H1 (cell line): ENCODE measurements around the gene ANP32A. TPM values are rescaled to one million over a fixed set of nuclear protein-coding genes. Genes with fewer than 3 reads are reported as not detected.

ENCODE experiments used
- CTBP2 ChIP-seq: IDR thresholded peaks from 2 replicates; pipeline ENCODE4 v1.7.0; 2011; ENCODE audit warnings: borderline replicate concordance, mild to moderate bottlenecking, moderate library complexity, mixed read lengths, low read length; ENCODE audit not compliant: insufficient read depth, insufficient read length
- POLR2AphosphoS5 ChIP-seq: IDR thresholded peaks from 2 replicates; pipeline ENCODE4 v1.6.1; 2011; ENCODE audit warnings: low read depth, low read length
- SAP30 ChIP-seq: fragments of 300-600 bp; sonication (generic); IDR thresholded peaks from 2 replicates; pipeline ENCODE4 v1.7.1; 2012; ENCODE audit warnings: low read length, moderate library complexity, mild to moderate bottlenecking, inconsistent platforms; ENCODE audit not compliant: insufficient read depth, insufficient replicate concordance
- TAF1 ChIP-seq: IDR thresholded peaks from 2 replicates; pipeline ENCODE4 v1.6.1; 2011; ENCODE audit warnings: mild to moderate bottlenecking, low read depth, low read length
- polyA plus RNA-seq, 7 experiments: library from polyadenylated mRNA; depleted of rRNA in 3 of 7; stranded (reverse) in 5 of 7; unstranded in 2 of 7; fragments of >200 nt in 5 of 7; fragments of 200-250 nt in 2 of 7; gene quantifications; 1 replicate in 5 of 7; 2 replicates in 1 of 7; 4 replicates in 1 of 7; pipeline versions ENCODE4 v1.2.1 to v1.2.3, GENCODE V29; 2011 to 2013; ENCODE audit warnings: missing spikeins in 2 of 7, mixed read lengths in 2 of 7
- total RNA-seq: library from RNA; stranded (reverse); fragmentation: NEBNext Ultra II Directional; extraction: Animal tissue kit (Norgen Biotek cat#: 25700); gene quantifications from 2 replicates; pipeline ENCODE4 v1.2.1, GENCODE V29; 2021
- TF ChIP-seq, protein P1 (sequence below): IDR thresholded peaks from 2 replicates; pipeline ENCODE4 v1.6.1; 2011; ENCODE audit warnings: low read length, improper control_type of control experiment

The ANP32A gene
- total and polyA plus RNA-seq, 2 of the 8 experiments (the other 6 are each of a cell fraction or from before 2014, with no cell fraction given): 70.8 to 295 TPM

DNA sequence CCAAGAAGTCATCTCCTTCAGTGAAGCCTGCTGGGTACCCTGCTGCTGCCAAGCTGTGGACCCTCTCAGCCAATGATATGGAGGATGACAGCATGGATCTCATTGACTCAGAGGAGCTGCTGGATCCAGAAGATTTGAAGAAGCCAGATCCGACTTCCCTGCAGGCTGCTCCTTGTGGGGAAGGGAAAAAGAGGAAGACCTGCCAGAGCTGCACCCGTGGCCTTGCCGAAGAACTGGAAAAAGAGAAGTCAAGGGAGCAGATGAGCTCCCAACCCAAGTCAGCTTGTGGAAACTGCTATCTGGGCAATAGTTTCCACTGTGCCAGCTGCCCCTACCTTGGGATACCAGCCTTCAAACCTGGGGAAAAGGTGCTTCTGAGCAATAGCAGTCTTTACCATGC is 13.7 kb upstream of the ANP32A start (continued):
- TF ChIP-seq SAP30 (no peak), POLR2AphosphoS5 (no peak), CTBP2 (no peak), TAF1 (no peak)
- TF ChIP-seq, protein P1, sequence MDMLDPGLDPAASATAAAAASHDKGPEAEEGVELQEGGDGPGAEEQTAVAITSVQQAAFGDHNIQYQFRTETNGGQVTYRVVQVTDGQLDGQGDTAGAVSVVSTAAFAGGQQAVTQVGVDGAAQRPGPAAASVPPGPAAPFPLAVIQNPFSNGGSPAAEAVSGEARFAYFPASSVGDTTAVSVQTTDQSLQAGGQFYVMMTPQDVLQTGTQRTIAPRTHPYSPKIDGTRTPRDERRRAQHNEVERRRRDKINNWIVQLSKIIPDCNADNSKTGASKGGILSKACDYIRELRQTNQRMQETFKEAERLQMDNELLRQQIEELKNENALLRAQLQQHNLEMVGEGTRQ: no peak
- TF ChIP-seq, all 59 proteins: peak for 0
